OCI-LY1 (cell line): ENCODE measurements around the gene GLIS1.

ENCODE experiments used
- H2AFZ ChIP-seq: fragments of 200-600 bp; sonication (generic), shearing (Covaris generic); 2 replicates; pipeline ENCODE4 v1.6.0; 2014; ENCODE audit warnings: antibody characterized with exemption, mild to moderate bottlenecking, low read length
- H3F3A ChIP-seq: fragments of 200-600 bp; sonication (generic), shearing (Covaris generic); 2 replicates; pipeline ENCODE4 v1.6.0; 2014; ENCODE audit warnings: mild to moderate bottlenecking, antibody characterized with exemption, low read length, moderate library complexity; ENCODE audit not compliant: insufficient read depth
- H3K27ac ChIP-seq: fragments of 200-600 bp; sonication (generic); 2 replicates; pipeline ENCODE4 v1.5.1; 2014; ENCODE audit warnings: low read length, mixed run types, mild to moderate bottlenecking, low read depth; ENCODE audit not compliant: poor library complexity, severe bottlenecking
- H3K27me3 ChIP-seq: fragments of 200-600 bp; sonication (generic); 2 replicates; pipeline ENCODE4 v1.6.0; 2014; ENCODE audit warnings: antibody characterized with exemption, mild to moderate bottlenecking, low read length, moderate library complexity; ENCODE audit not compliant: insufficient read depth
- H3K36me3 ChIP-seq: fragments of 200-600 bp; sonication (generic); 2 replicates; pipeline ENCODE4 v1.6.1; 2014; ENCODE audit warnings: mild to moderate bottlenecking, antibody characterized with exemption, low read length, moderate library complexity, mixed read lengths; ENCODE audit not compliant: insufficient read depth
- H3K4me1 ChIP-seq: fragments of 200-600 bp; sonication (generic); 2 replicates; pipeline ENCODE4 v1.5.1; 2014; ENCODE audit warnings: mild to moderate bottlenecking, low read length, moderate library complexity; ENCODE audit not compliant: insufficient read depth, severe bottlenecking
- H3K4me2 ChIP-seq: fragments of 200-600 bp; sonication (generic), shearing (Covaris generic); 2 replicates; pipeline ENCODE4 v1.6.1; 2014; ENCODE audit warnings: low read length
- H3K4me3 ChIP-seq: fragments of 200-600 bp; sonication (generic); 2 replicates; pipeline ENCODE4 v1.5.1; 2014; ENCODE audit warnings: low read length, low read depth, mild to moderate bottlenecking, mixed read lengths; ENCODE audit not compliant: poor library complexity, severe bottlenecking
- H3K79me2 ChIP-seq: fragments of 200-600 bp; shearing (Covaris generic); 2 replicates; pipeline ENCODE4 v1.6.1; 2016; ENCODE audit warnings: mixed run types, low read length, mixed read lengths; ENCODE audit not compliant: insufficient read depth
- H3K9ac ChIP-seq: fragments of 200-600 bp; sonication (generic), shearing (Covaris generic); 2 replicates; pipeline ENCODE4 v1.6.1; 2014; ENCODE audit warnings: mild to moderate bottlenecking, low read length, mixed read lengths
- H3K9me2 ChIP-seq: fragments of 200-600 bp; sonication (generic), shearing (Covaris generic); 2 replicates; pipeline ENCODE4 v1.6.1; 2014; ENCODE audit warnings: low read depth, mild to moderate bottlenecking, low read length, mixed read lengths
- H3K9me3 ChIP-seq: fragments of 200-600 bp; shearing (Covaris generic); 2 replicates; pipeline ENCODE4 v1.6.1; 2014; ENCODE audit warnings: low read length, mixed read lengths
- H4K20me1 ChIP-seq: fragments of 200-600 bp; sonication (generic), shearing (Covaris generic); 2 replicates; pipeline ENCODE4 v1.6.0; 2016; ENCODE audit warnings: mild to moderate bottlenecking, low read length; ENCODE audit not compliant: insufficient read depth
- EZH2 ChIP-seq: fragments of 200-600 bp; sonication (generic), shearing (Covaris generic); IDR thresholded peaks from 2 replicates; pipeline ENCODE4 v1.8.0; 2017; ENCODE audit warnings: borderline replicate concordance, mixed run types, mild to moderate bottlenecking, antibody characterized with exemption, low read length, moderate library complexity, mixed read lengths
- TF ChIP-seq, protein P1 (sequence below): fragments of 200-600 bp; sonication (generic), shearing (Covaris generic); IDR thresholded peaks from 2 replicates; pipeline ENCODE4 v1.5.1; 2017; ENCODE audit warnings: mild to moderate bottlenecking, antibody characterized with exemption, low read length, moderate library complexity, mixed read lengths

Gene GLIS1

DNA sequence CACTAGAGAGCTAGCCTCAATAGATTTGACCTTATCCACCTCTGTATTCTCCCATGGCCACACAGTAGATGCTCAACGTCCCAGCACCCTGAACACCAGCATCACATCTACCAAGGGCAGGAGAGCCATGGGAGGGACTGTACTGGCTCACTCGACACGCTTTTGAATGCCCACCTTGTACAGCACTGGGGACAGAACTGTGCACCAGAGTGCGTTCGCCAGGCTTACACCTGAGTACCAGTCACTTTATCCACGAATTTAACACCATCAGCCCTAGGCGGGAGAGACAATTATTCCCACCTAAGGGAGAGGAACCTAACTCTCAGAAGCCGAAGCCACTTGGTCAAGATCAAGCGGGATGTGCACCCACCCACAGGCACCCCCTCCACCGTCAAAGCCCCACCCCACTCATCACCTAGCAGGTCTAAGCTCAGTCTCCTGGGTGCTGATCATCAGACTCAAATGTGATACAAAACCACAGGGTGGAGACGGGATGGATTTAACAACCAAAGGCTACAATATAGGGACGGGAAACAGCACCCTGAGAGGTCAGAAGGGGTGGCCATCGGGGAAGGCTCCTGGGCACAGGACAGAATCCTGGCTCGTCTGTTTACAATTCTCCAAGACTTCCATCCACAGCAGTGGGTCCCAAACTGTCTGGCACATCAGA is 110.5 kb downstream of the GLIS1 start:
- Histone ChIP-seq H3K27me3 (peaks cover 7% of the 10 kb centered on the region; the same call in 1 of the 2 replicates), H2AFZ (no peak overlapping the region), H4K20me1 (no peaks in the 10 kb centered on the region), H3K9ac (no peak overlapping the region), H3K4me2 (no peak overlapping the region), H3K9me2 (no peaks in the 10 kb centered on the region), H3K4me3 (no peak overlapping the region), H3F3A (no peaks in the 10 kb centered on the region), H3K79me2 (no peaks in the 10 kb centered on the region), H3K36me3 (no peaks in the 10 kb centered on the region), H3K4me1 (no peaks in the 10 kb centered on the region), H3K27ac (no peak overlapping the region), H3K9me3 (no peaks in the 10 kb centered on the region)
- TF ChIP-seq EZH2: no peak
- TF ChIP-seq, protein P1, sequence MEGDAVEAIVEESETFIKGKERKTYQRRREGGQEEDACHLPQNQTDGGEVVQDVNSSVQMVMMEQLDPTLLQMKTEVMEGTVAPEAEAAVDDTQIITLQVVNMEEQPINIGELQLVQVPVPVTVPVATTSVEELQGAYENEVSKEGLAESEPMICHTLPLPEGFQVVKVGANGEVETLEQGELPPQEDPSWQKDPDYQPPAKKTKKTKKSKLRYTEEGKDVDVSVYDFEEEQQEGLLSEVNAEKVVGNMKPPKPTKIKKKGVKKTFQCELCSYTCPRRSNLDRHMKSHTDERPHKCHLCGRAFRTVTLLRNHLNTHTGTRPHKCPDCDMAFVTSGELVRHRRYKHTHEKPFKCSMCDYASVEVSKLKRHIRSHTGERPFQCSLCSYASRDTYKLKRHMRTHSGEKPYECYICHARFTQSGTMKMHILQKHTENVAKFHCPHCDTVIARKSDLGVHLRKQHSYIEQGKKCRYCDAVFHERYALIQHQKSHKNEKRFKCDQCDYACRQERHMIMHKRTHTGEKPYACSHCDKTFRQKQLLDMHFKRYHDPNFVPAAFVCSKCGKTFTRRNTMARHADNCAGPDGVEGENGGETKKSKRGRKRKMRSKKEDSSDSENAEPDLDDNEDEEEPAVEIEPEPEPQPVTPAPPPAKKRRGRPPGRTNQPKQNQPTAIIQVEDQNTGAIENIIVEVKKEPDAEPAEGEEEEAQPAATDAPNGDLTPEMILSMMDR: no peak

DNA sequence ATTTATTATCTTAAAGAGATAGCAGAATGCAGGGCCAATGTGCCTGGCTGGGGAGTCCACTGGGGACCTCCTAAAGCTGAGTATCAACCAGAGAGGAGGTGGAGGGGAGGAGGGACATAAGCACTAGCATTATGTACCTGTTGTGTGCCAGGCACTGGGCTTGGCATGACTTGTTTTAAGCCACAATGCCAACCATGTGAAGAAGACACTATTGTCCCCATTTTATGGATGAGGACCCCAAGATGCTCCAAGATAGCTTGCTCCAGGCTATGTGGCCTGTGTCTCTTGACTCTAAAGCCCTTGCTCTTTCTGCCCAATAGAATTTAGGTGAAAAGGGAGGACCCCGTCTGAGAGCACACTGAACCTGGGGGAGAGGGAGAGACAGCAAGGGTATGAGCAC is 111.3 kb downstream of the GLIS1 start:
- H4K20me1 ChIP-seq: no peaks in the 10 kb centered on the region
- H3K27me3 ChIP-seq: peaks cover 7% of the 10 kb centered on the region; the same call in 1 of the 2 replicates
- H3K36me3 ChIP-seq: no peaks in the 10 kb centered on the region
- H3K9me3 ChIP-seq: no peaks in the 10 kb centered on the region
- no peak overlapping the region for H3K4me2 ChIP-seq
- TF ChIP-seq, protein P1: no peak
- TF ChIP-seq EZH2: no peak
- no peak overlapping the region for H3K27ac ChIP-seq
- no peak overlapping the region for H3K4me3 ChIP-seq
- no peaks in the 10 kb centered on the region for H3K4me1 ChIP-seq
- no peaks in the 10 kb centered on the region for H3F3A ChIP-seq
- no peaks in the 10 kb centered on the region for H3K79me2 ChIP-seq
- no peak overlapping the region for H2AFZ ChIP-seq
- no peak overlapping the region for H3K9ac ChIP-seq
- H3K9me2 ChIP-seq: no peaks in the 10 kb centered on the region

DNA sequence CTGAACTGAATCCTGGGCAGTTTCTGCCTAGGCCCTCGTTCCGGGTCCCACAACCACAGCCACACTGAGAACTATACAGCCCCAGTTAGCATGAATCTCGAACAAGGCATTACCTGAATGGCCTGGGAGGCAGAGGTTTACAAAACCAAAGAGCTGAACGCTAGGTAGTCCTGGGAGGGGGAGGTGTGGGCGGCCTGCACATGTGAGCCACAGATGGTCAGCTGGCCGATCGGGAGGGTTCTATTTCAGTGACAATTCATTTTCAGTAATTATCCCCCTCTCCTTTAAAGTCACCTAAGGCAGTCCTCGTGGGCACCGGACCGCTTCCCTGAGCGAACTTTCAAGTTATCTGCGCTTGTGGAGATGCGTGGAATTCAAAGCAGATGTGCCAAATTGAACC is 111.9 kb downstream of the GLIS1 start:
- Histone ChIP-seq H3K27ac (no peak overlapping the region), H3K4me3 (no peak overlapping the region), H3K4me1 (no peaks in the 10 kb centered on the region), H3K79me2 (no peaks in the 10 kb centered on the region), H3K27me3 (peaks cover 7% of the 10 kb centered on the region; the same call in 1 of the 2 replicates), H3F3A (no peaks in the 10 kb centered on the region), H3K36me3 (no peaks in the 10 kb centered on the region), H2AFZ (no peak overlapping the region), H3K9ac (no peak overlapping the region), H3K9me2 (no peaks in the 10 kb centered on the region), H3K9me3 (no peaks in the 10 kb centered on the region), H3K4me2 (no peak overlapping the region), H4K20me1 (no peaks in the 10 kb centered on the region)
- TF ChIP-seq, protein P1: no peak
- TF ChIP-seq EZH2: no peak
